K562 (cell line): ENCODE data around the gene TXLNG. TPM values are rescaled to one million over a fixed set of nuclear protein-coding genes. Genes with fewer than 3 reads are reported as not detected.

Source experiments
- AFF1 ChIP-seq, 2 experiments: fragments of 450-650 bp; IDR thresholded peaks; 2 replicates each; pipeline ENCODE4 v1.6.1; 2018; ENCODE audit warnings: mild to moderate bottlenecking in 2 of 2, low read depth in 1 of 2; ENCODE audit not compliant: partially characterized antibody in 2 of 2
- BRD9 ChIP-seq: fragments of 450-650 bp; IDR thresholded peaks from 2 replicates; pipeline ENCODE4 v1.6.1; 2018; ENCODE audit warnings: low read depth; ENCODE audit not compliant: partially characterized antibody
- FUS ChIP-seq: fragments of 200-400 bp; formaldehyde crosslinking; optimal IDR thresholded peaks from 2 replicates; pipeline ENCODE3; 2017; ENCODE audit warnings: low read depth, low read length
- HDAC1 ChIP-seq, 2 experiments: fragments of 450-650 bp; IDR thresholded peaks; 2 replicates each; pipeline ENCODE4 v1.6.1; 2016 to 2017; ENCODE audit warnings: inconsistent platforms in 1 of 2, mild to moderate bottlenecking in 1 of 2, moderate library complexity in 1 of 2
- LCOR ChIP-seq: sonication (generic); formaldehyde crosslinking; IDR thresholded peaks from 2 replicates; pipeline ENCODE4 v1.8.0; 2022; ENCODE audit warnings: mild to moderate bottlenecking, missing genetic modification reagents
- MTA1 ChIP-seq: fragments of 450-650 bp; IDR thresholded peaks from 2 replicates; pipeline ENCODE4 v1.6.1; 2017; ENCODE audit warnings: borderline replicate concordance
- MTA3 ChIP-seq: fragments of 450-650 bp; formaldehyde crosslinking; IDR thresholded peaks from 2 replicates; pipeline ENCODE4 v1.6.1; 2017; ENCODE audit warnings: mild to moderate bottlenecking, borderline replicate concordance
- MXI1 ChIP-seq: IDR thresholded peaks from 2 replicates; pipeline ENCODE4 v1.6.1; 2011; ENCODE audit warnings: low read depth, mild to moderate bottlenecking, improper control_type of control experiment, low read length
- NKRF ChIP-seq: fragments of 450-650 bp; IDR thresholded peaks from 2 replicates; pipeline ENCODE4 v1.6.1; 2016; ENCODE audit warnings: borderline replicate concordance
- NONO ChIP-seq, 2 experiments: fragments of 200-400 bp in 1 of 2; fragments of 450-650 bp in 1 of 2; formaldehyde crosslinking in 1 of 2; IDR thresholded peaks; 2 replicates each; pipeline ENCODE4 v1.6.1; 2017; ENCODE audit warnings: low read depth in 2 of 2, mild to moderate bottlenecking in 2 of 2, moderate library complexity in 2 of 2, low read length in 1 of 2
- PML ChIP-seq: IDR thresholded peaks from 2 replicates; pipeline ENCODE4 v1.6.1; 2012; ENCODE audit warnings: low read length, inconsistent platforms
- POLR2B ChIP-seq: fragments of 450-650 bp; IDR thresholded peaks from 2 replicates; pipeline ENCODE4 v1.6.1; 2018; ENCODE audit warnings: low read depth; ENCODE audit not compliant: partially characterized antibody
- SUPT5H ChIP-seq: fragments of 450-650 bp; IDR thresholded peaks from 2 replicates; pipeline ENCODE4 v1.6.1; 2016
- TOE1 ChIP-seq, 2 experiments: fragments of 450-650 bp in 1 of 2; sonication (generic) in 1 of 2; formaldehyde crosslinking in 1 of 2; IDR thresholded peaks; 2 replicates each; pipeline versions ENCODE4 v1.7.1 to v1.8.0; 2016 to 2022; ENCODE audit warnings: borderline replicate concordance in 2 of 2, mild to moderate bottlenecking in 2 of 2, antibody characterized with exemption in 1 of 2, inconsistent platforms in 1 of 2, low read depth in 1 of 2, missing genetic modification reagents in 1 of 2, moderate library complexity in 1 of 2
- TSC22D4 ChIP-seq: fragments of 450-650 bp; IDR thresholded peaks from 2 replicates; pipeline ENCODE4 v1.6.1; 2016; ENCODE audit warnings: missing genetic modification characterization, missing biosample characterization, control low read depth
- ZNF3 ChIP-seq: fragments of 250-450 bp; sonication (Bioruptor Pico); IDR thresholded peaks from 2 replicates; pipeline ENCODE4 v1.5.0; 2021; ENCODE audit warnings: mild to moderate bottlenecking, moderate library complexity
- ZNF347 ChIP-seq: fragments of 450-650 bp; formaldehyde crosslinking; IDR thresholded peaks from 2 replicates; pipeline ENCODE4 v1.4.0; 2020; ENCODE audit warnings: low read depth, mild to moderate bottlenecking, moderate library complexity
- polyA plus RNA-seq, 8 experiments: library from polyadenylated mRNA; depleted of rRNA in 4 of 8; stranded (reverse) in 5 of 8; unstranded in 3 of 8; fragments of >200 nt; fragmentation: Nextera tagmentation in 2 of 8; fragmentation: Illumina TruSeq in 1 of 8; extraction: Ambion mirVana in 2 of 8; extraction: Trizol in 1 of 8; gene quantifications; 2 replicates each; pipeline versions ENCODE4 v1.2.1 to v1.2.3, GENCODE V29; 2011 to 2014; ENCODE audit warnings: inconsistent platforms in 1 of 8, missing spikeins in 1 of 8
- total RNA-seq, 7 experiments: library from RNA; depleted of rRNA in 6 of 7; stranded (reverse); fragments of >200 nt in 6 of 7; fragmentation: Illumina TruSeq in 2 of 7; extraction: Trizol in 2 of 7; gene quantifications; 2 replicates each; pipeline versions ENCODE4 v1.2.1 to v1.2.3, GENCODE V29; 2011 to 2021; ENCODE audit warnings: low replicate concordance in 1 of 7
- TF ChIP-seq, protein P1 (sequence below): fragments of 250-450 bp; sonication (Bioruptor Pico); IDR thresholded peaks from 2 replicates; pipeline ENCODE4 v1.5.1; 2021; ENCODE audit warnings: mild to moderate bottlenecking

TXLNG gene
- total and polyA plus RNA-seq, 9 of the 15 experiments (the other 6 are each of a cell fraction or from before 2014, with no cell fraction given), result 13.1 to 47.0 (median 31.6) TPM

DNA sequence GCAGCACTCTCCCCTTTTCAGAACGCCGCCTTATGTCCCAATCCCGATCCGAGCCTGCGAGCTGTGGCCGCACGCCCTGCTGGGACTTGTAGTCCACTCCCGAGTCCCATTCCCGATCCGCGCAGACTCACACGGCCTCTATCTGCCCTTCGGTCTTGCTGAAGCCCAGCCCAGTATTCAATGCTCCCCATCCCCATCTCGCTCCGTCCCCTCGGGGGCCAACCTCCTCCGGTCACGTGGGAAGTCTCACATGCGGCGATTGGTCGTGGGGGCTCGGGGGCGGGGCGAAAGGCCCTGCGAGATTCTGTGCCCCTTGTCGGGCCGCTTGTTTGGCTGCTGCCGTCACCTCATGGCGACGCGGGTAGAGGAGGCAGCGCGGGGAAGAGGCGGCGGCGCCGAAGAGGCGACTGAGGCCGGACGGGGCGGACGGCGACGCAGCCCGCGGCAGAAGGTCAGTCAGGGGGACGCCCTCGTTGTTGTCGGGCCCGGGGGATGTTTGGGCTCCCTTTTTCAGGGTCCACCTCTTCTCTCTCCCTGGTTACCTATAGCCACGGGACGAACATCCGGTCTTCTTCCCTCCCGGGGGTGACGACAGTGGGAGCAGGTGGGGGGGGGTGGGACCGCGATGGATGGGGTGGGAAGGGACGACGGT is at the start of gene TXLNG (continued):
- TF ChIP-seq NKRF, result peak; percentile 37; the same call in 1 of the 2 replicates
- no peak for TF ChIP-seq BRD9
- TF ChIP-seq FUS, result peak; percentile 13
- no peak for TF ChIP-seq ZNF3 (CRISPR knock-in tag)
- TF ChIP-seq HDAC1 (IDR thresholded peaks at IDR 0.05), result peak in 1 of 2 experiments; percentile 43; a peak in 2 of 4 replicates
- TF ChIP-seq MTA3, result peak; percentile 54; the same call in 1 of the 2 replicates
- TF ChIP-seq AFF1 (IDR thresholded peaks at IDR 0.05; ENCODE audit: low read depth in 1 of 2, partially characterized antibody in 2 of 2), result peak in 1 of 2 experiments; percentile 61
- peak; percentile 95 for TF ChIP-seq MTA1
- TF ChIP-seq, protein P1, sequence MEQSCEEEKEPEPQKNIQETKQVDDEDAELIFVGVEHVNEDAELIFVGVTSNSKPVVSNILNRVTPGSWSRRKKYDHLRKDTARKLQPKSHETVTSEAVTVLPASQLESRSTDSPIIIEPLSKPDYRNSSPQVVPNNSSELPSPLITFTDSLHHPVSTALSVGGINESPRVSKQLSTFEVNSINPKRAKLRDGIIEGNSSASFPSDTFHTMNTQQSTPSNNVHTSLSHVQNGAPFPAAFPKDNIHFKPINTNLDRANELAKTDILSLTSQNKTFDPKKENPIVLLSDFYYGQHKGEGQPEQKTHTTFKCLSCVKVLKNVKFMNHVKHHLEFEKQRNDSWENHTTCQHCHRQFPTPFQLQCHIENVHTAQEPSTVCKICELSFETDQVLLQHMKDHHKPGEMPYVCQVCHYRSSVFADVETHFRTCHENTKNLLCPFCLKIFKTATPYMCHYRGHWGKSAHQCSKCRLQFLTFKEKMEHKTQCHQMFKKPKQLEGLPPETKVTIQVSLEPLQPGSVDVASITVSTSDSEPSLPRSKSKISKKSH, result no peak
- TF ChIP-seq LCOR (CRISPR knock-in tag), result 0 out of 2 replicates have a peak, but pooled peaks have one; percentile 46
- TF ChIP-seq NONO (IDR thresholded peaks at IDR 0.05; ENCODE audit: low read depth in 2 of 2, low read length in 1 of 2), result peak in 1 of 2 experiments; percentile 39; a peak in 1 of 4 replicates
- peak; percentile 87 for TF ChIP-seq SUPT5H
- TF ChIP-seq TOE1 (IDR thresholded peaks at IDR 0.05; ENCODE audit: borderline replicate concordance), result peak; percentile 95
- no peak for TF ChIP-seq TOE1 (CRISPR knock-in tag; IDR thresholded peaks at IDR 0.05; ENCODE audit: borderline replicate concordance, low read depth)
- TF ChIP-seq PML, result peak; percentile 51; the same call in 1 of the 2 replicates
- TF ChIP-seq ZNF347 (CRISPR knock-in tag), result no peak
- 0 out of 2 replicates have a peak, but pooled peaks have one; percentile 31 for TF ChIP-seq MXI1
- peak; percentile 72 for TF ChIP-seq POLR2B
- no peak for TF ChIP-seq TSC22D4
